ENCODE results near the gene TIMM23.

TIMM23 gene

DNA sequence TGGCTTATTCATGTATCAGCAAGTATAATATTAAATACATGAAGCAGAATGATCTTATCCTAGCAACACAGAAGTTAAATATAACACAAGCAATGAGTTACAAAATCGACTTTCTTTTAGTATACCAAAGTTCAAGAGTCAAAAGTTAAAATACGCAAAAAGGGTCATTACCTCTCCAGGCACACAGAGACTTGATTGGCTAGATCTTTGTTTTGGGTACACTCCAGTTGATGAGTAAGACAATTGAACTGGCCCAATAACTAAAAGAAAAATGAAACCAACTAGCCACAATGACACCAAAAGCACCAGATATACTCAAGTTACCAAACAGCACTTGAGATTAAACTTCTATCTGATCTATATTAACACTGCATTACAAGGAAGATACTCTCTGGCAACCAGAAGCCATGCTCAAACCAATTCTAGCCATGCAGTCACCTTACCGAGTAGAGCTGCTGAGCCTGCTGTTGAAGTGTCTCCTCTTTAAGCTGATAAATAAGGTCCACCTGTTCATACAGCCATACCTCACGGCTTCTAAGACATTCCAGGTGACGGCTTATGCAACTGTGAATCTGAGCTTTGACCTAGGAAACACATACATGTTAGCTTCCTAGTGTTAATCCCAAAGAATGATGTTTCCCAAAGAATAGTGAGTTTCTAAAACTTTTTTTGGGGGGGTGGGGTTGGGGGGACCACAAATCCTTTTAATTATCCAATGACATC, 42.6 kb downstream of the TIMM23 start:
- ChIA-PET CTCF (no interaction called here), POLR2A (no interaction called here)
- no peak for TF ChIP-seq NFRKB (IDR thresholded peaks at IDR 0.05)
- no peak for TF ChIP-seq FOXA1 (IDR thresholded peaks at IDR 0.05)
- TF ChIP-seq ZNF384 (IDR thresholded peaks at IDR 0.05) = no peak
- no peak for TF ChIP-seq TARDBP (IDR thresholded peaks at IDR 0.05)
- no peak for TF ChIP-seq CTBP1 (IDR thresholded peaks at IDR 0.05; ENCODE audit: borderline replicate concordance)
- no peak for TF ChIP-seq FOXM1 (IDR thresholded peaks at IDR 0.05; ENCODE audit: borderline replicate concordance)
- no peak for TF ChIP-seq BHLHE40 (IDR thresholded peaks at IDR 0.05; ENCODE audit: borderline replicate concordance)
- no peak for TF ChIP-seq ELF4 (IDR thresholded peaks at IDR 0.05)
- TF ChIP-seq SP1 (IDR thresholded peaks at IDR 0.05) = no peak
- TF ChIP-seq SUZ12 (IDR thresholded peaks at IDR 0.05) = no peak
- TF ChIP-seq, protein P1, sequence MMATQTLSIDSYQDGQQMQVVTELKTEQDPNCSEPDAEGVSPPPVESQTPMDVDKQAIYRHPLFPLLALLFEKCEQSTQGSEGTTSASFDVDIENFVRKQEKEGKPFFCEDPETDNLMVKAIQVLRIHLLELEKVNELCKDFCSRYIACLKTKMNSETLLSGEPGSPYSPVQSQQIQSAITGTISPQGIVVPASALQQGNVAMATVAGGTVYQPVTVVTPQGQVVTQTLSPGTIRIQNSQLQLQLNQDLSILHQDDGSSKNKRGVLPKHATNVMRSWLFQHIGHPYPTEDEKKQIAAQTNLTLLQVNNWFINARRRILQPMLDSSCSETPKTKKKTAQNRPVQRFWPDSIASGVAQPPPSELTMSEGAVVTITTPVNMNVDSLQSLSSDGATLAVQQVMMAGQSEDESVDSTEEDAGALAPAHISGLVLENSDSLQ (IDR thresholded peaks at IDR 0.05) = no peak
- no peak for TF ChIP-seq LEF1 (IDR thresholded peaks at IDR 0.05; ENCODE audit: borderline replicate concordance)
- TF ChIP-seq L3MBTL2 (conservative IDR thresholded peaks at IDR 0.05) = no peak
- DNase-seq (ENCODE audit: extremely low spot score) = no peak

DNA sequence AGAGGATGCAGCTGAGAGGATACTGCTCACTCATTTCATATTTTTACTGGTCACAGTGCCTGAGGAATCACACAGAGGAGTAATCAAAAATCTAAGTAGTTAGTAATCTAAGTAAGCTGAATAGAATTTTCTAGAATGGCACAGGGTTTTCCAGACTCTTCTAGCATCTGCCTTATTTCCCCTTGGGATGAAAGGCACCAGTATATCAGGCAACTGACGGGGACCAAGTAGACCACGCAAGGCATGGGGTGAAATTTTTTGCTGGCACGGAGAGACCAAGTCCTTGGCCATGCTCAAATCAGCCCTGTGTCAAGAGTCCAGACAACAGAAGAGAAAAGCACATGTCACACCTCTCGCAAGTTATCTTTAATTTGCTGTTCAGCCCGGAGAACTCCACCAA, 43.9 kb downstream of the TIMM23 start:
- no peak for TF ChIP-seq SUZ12 (IDR thresholded peaks at IDR 0.05)
- TF ChIP-seq BHLHE40 (IDR thresholded peaks at IDR 0.05; ENCODE audit: borderline replicate concordance) = no peak
- TF ChIP-seq FOXK2 (IDR thresholded peaks at IDR 0.05) = no peak
- TF ChIP-seq, protein P1 (IDR thresholded peaks at IDR 0.05) = no peak
- no peak for TF ChIP-seq LEF1 (IDR thresholded peaks at IDR 0.05; ENCODE audit: borderline replicate concordance)
- no peak for TF ChIP-seq ELF4 (IDR thresholded peaks at IDR 0.05)
- TF ChIP-seq HDGF (IDR thresholded peaks at IDR 0.05; ENCODE audit: borderline replicate concordance) = no peak
- TF ChIP-seq CTBP1 (IDR thresholded peaks at IDR 0.05; ENCODE audit: borderline replicate concordance) = no peak
- TF ChIP-seq ZNF384 (IDR thresholded peaks at IDR 0.05) = no peak
- no peak for TF ChIP-seq FOXM1 (IDR thresholded peaks at IDR 0.05; ENCODE audit: borderline replicate concordance)
- TF ChIP-seq L3MBTL2 (conservative IDR thresholded peaks at IDR 0.05) = no peak
- TF ChIP-seq SP1 (IDR thresholded peaks at IDR 0.05) = no peak
- TF ChIP-seq NFRKB (IDR thresholded peaks at IDR 0.05) = no peak
- TF ChIP-seq FOXA1 (IDR thresholded peaks at IDR 0.05) = no peak
- no peak for TF ChIP-seq ARNT (IDR thresholded peaks at IDR 0.05)
- no peak for TF ChIP-seq TARDBP (IDR thresholded peaks at IDR 0.05)
- POLR2A ChIA-PET = no interaction called here

DNA sequence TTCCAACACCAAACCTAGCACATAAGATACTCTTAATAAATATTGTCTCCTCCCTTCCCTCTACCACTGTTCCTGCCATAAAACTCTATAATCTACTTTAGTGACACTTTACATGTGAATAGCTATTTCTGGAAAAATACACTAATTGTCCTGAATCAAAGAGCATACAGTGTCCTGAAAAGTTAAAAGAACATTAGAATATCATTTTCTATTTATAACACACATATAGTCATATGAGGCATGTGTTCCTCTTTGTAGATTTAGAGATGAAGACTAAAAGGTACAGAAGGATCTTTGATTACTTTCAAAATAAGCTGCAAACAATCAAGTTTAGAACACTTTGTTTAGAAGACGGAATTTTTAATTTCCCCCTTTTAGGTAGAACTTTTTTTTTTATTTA, 44.5 kb downstream of the TIMM23 start:
- ChIA-PET POLR2A (no interaction called here), CTCF (no interaction called here)
- no peak for TF ChIP-seq NFRKB (IDR thresholded peaks at IDR 0.05)
- TF ChIP-seq SP1 (IDR thresholded peaks at IDR 0.05) = no peak
- no peak for TF ChIP-seq L3MBTL2 (conservative IDR thresholded peaks at IDR 0.05)
- TF ChIP-seq CTBP1 (IDR thresholded peaks at IDR 0.05; ENCODE audit: borderline replicate concordance) = no peak
- no peak for TF ChIP-seq BHLHE40 (IDR thresholded peaks at IDR 0.05; ENCODE audit: borderline replicate concordance)
- TF ChIP-seq LEF1 (IDR thresholded peaks at IDR 0.05; ENCODE audit: borderline replicate concordance) = no peak
- TF ChIP-seq TARDBP (IDR thresholded peaks at IDR 0.05) = no peak
- no peak for TF ChIP-seq ARNT (IDR thresholded peaks at IDR 0.05)
- TF ChIP-seq SUZ12 (IDR thresholded peaks at IDR 0.05) = no peak
- no peak for TF ChIP-seq FOXA1 (IDR thresholded peaks at IDR 0.05)
- no peak for TF ChIP-seq ZNF384 (IDR thresholded peaks at IDR 0.05)
- TF ChIP-seq HDGF (IDR thresholded peaks at IDR 0.05; ENCODE audit: borderline replicate concordance) = no peak
- TF ChIP-seq FOXM1 (IDR thresholded peaks at IDR 0.05; ENCODE audit: borderline replicate concordance) = no peak
- DNase-seq (ENCODE audit: extremely low spot score) = no peak

More for the DNA sequence above, 43.9 kb downstream of the TIMM23 start:
- no peak for DNase-seq (ENCODE audit: extremely low spot score)
- CTCF ChIA-PET = no interaction called here

DNA sequence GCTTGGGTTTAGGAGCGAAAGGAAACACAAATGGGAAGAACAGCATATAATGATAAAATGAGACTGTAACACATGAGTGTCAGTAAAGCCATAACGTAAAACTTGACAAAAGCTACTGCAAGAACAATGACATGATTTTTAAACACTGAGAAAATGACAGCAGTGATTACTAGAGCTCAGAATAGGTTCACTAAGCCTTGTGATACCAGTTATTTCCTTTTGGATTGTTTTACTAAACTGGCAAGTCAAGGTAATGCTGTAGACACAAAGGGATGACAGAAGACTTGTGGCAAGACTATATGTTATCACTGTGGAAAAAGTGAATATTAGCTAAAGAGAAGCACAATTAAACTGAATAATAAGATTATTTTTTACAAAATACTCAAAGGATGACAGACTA, 45.4 kb downstream of the TIMM23 start:
- ChIA-PET POLR2A (no interaction called here), CTCF (no interaction called here)
- TF ChIP-seq L3MBTL2 (conservative IDR thresholded peaks at IDR 0.05) (no peak), HDGF (IDR thresholded peaks at IDR 0.05; ENCODE audit: borderline replicate concordance) (no peak), SUZ12 (IDR thresholded peaks at IDR 0.05) (no peak), ARNT (IDR thresholded peaks at IDR 0.05) (no peak), FOXM1 (IDR thresholded peaks at IDR 0.05; ENCODE audit: borderline replicate concordance) (no peak)
- TF ChIP-seq, protein P1 (IDR thresholded peaks at IDR 0.05) = no peak
- DNase-seq (ENCODE audit: extremely low spot score) = no peak

DNA sequence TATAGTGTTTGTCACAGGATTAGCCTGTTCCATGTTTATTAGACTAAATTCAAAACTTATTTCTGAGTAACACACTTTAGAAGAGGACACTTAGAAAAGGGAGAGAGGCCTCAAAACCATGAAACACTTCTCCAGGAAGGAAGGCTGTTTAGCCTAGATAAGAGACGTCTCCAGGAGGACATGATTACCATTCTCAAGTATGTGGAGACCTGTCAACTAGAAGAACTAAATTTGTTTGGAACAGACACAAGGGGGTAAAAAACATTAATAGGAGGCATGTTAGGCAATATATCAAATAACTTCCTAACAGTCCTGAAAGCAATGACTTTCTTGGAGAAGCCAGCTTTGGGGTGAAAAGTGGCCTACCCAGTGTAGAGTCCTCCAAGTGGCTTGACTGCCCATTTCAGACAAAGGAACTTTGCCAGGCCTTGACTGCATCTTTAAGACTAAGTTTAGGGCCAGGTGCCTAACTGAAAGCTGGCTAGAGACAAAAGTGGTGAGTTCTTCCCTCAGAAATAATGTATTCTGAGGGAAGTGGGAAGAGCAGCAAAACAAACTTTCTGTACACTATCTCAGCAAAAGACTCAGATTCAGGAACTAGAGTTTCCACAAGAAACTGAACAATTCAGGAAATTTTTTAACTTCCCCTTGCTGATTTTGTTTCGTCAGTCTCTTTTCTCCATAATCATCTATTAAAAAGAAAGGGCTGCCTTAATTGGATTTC, 46.3 kb downstream of the TIMM23 start:
- CTCF ChIA-PET = no interaction called here
- POLR2A ChIA-PET = no interaction called here
- TF ChIP-seq ARNT (IDR thresholded peaks at IDR 0.05) (no peak), FOXM1 (IDR thresholded peaks at IDR 0.05; ENCODE audit: borderline replicate concordance) (no peak), ZNF384 (IDR thresholded peaks at IDR 0.05) (no peak), LEF1 (IDR thresholded peaks at IDR 0.05; ENCODE audit: borderline replicate concordance) (no peak), FOXK2 (IDR thresholded peaks at IDR 0.05) (no peak), SP1 (IDR thresholded peaks at IDR 0.05) (no peak), CTBP1 (IDR thresholded peaks at IDR 0.05; ENCODE audit: borderline replicate concordance) (no peak), HDGF (IDR thresholded peaks at IDR 0.05; ENCODE audit: borderline replicate concordance) (no peak)
- DNase-seq (ENCODE audit: extremely low spot score) = no peak

DNA sequence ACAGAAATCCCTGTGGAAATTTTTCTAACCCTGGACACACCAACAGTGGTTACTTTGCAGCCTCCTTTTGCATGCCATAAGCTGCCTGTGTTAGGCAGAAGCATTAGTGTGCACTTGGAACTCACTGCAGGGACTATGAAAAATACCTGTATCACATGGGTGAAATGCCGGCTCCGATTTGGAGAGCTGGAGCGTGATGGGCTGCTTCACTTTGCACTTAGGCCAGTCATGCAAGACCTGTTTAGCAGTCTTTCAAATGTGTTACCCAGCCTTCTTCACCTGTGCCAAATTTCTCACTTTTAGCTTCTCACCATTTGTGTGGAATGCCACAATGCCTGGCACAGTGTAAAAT, 46.9 kb downstream of the TIMM23 start:
- CTCF ChIA-PET = no interaction called here

More for the DNA sequence above, 46.9 kb downstream of the TIMM23 start:
- no peak for DNase-seq (ENCODE audit: extremely low spot score)
- TF ChIP-seq LEF1 (IDR thresholded peaks at IDR 0.05; ENCODE audit: borderline replicate concordance) (no peak), NFRKB (IDR thresholded peaks at IDR 0.05) (no peak), BHLHE40 (IDR thresholded peaks at IDR 0.05; ENCODE audit: borderline replicate concordance) (no peak), FOXA1 (IDR thresholded peaks at IDR 0.05) (no peak), HDGF (IDR thresholded peaks at IDR 0.05; ENCODE audit: borderline replicate concordance) (no peak), CTBP1 (IDR thresholded peaks at IDR 0.05; ENCODE audit: borderline replicate concordance) (no peak), FOXM1 (IDR thresholded peaks at IDR 0.05; ENCODE audit: borderline replicate concordance) (no peak), TARDBP (IDR thresholded peaks at IDR 0.05) (no peak), SP1 (IDR thresholded peaks at IDR 0.05) (no peak), L3MBTL2 (conservative IDR thresholded peaks at IDR 0.05) (no peak)
- TF ChIP-seq, protein P1 (IDR thresholded peaks at IDR 0.05) = no peak
- POLR2A ChIA-PET = no interaction called here
